GM19193 (cell line): ENCODE measurements around the gene KCNH2.

Experiments used
- POLR2A ChIP-seq: IDR thresholded peaks from 4 replicates; pipeline ENCODE4 v1.6.1; 2011; ENCODE audit not compliant: insufficient read depth, insufficient read length; ENCODE audit errors: extremely low read depth

KCNH2 gene

GRCh38 chr7:151000897-151001495 lies 22.9 kb upstream of the KCNH2 start:
- no peak for TF ChIP-seq POLR2A

GRCh38 chr7:150999497-151000230 lies 21.5 kb upstream of the KCNH2 start:
- TF ChIP-seq POLR2A = no peak

- no peak for TF ChIP-seq POLR2A
Measured at GRCh38 chr7:150999001-150999400, 20.9 kb upstream of the KCNH2 start.

- TF ChIP-seq POLR2A = no peak
Measured at GRCh38 chr7:150998341-150998740, 20.2 kb upstream of the KCNH2 start.

GRCh38 chr7:150997817-150998216 lies 19.7 kb upstream of the KCNH2 start:
- TF ChIP-seq POLR2A = no peak

GRCh38 chr7:150997075-150997511 lies 19.0 kb upstream of the KCNH2 start:
- no peak for TF ChIP-seq POLR2A

GRCh38 chr7:150996376-150997074 lies 18.4 kb upstream of the KCNH2 start:
- TF ChIP-seq POLR2A = no peak

GRCh38 chr7:150994838-150995510 lies 16.9 kb upstream of the KCNH2 start:
- no peak for TF ChIP-seq POLR2A

- no peak for TF ChIP-seq POLR2A
Measured at GRCh38 chr7:150994141-150994837, 16.2 kb upstream of the KCNH2 start.

- TF ChIP-seq POLR2A = no peak
Measured at GRCh38 chr7:150993511-150993910, 15.4 kb upstream of the KCNH2 start.

- no peak for TF ChIP-seq POLR2A
Measured at GRCh38 chr7:150992833-150993302, 14.7 kb upstream of the KCNH2 start.

GRCh38 chr7:150992051-150992640 lies 14.0 kb upstream of the KCNH2 start:
- no peak for TF ChIP-seq POLR2A

- TF ChIP-seq POLR2A = no peak
Measured at GRCh38 chr7:150990416-150991186, 12.5 kb upstream of the KCNH2 start, which contains the start of gene NOS3. Gene NOS3, plus strand, starts transcription at chr7:150991017. Its CDS starts 2,787 bp downstream, at chr7:150993804.
